GM12875 (cell line): ENCODE data around the gene TOGARAM1.

Source experiments
- H3K4me3 ChIP-seq: one replicate; pipeline ENCODE4 v1.5.1; 2011; ENCODE audit warnings: low read depth, low read length, control low read depth
- CTCF ChIP-seq: IDR thresholded peaks from 2 replicates; pipeline ENCODE4 v1.5.1; 2011; ENCODE audit warnings: low read depth, mild to moderate bottlenecking, control low read depth, inconsistent platforms, low read length, moderate library complexity, borderline replicate concordance; ENCODE audit not compliant: insufficient read depth

Gene TOGARAM1

GRCh38 chr14:44941591-44941990 lies 20.4 kb upstream of the TOGARAM1 start:
- no peak for TF ChIP-seq CTCF
- no peak overlapping the region for H3K4me3 ChIP-seq

GRCh38 chr14:44942436-44942835 lies 19.6 kb upstream of the TOGARAM1 start:
- no peak for TF ChIP-seq CTCF
- no peak overlapping the region for H3K4me3 ChIP-seq

GRCh38 chr14:44944107-44944506 lies 17.9 kb upstream of the TOGARAM1 start:
- no peak for TF ChIP-seq CTCF
- H3K4me3 ChIP-seq: no peak overlapping the region

GRCh38 chr14:44945264-44945663 lies 16.7 kb upstream of the TOGARAM1 start:
- TF ChIP-seq CTCF: no peak
- H3K4me3 ChIP-seq: no peak overlapping the region

- H3K4me3 ChIP-seq: no peak overlapping the region
- no peak for TF ChIP-seq CTCF
These were observed 10.9 kb upstream of the TOGARAM1 start for GRCh38 chr14:44951051-44951450.

- no peak overlapping the region for H3K4me3 ChIP-seq
- TF ChIP-seq CTCF: no peak
These were observed 9.4 kb upstream of the TOGARAM1 start for GRCh38 chr14:44952391-44953110.

- no peak overlapping the region for H3K4me3 ChIP-seq
- TF ChIP-seq CTCF: no peak
These were observed 7.2 kb upstream of the TOGARAM1 start for GRCh38 chr14:44954750-44955149.
